HCT116 (cell line): ENCODE data around the gene FOXP1. TPM values are rescaled to one million over a fixed set of nuclear protein-coding genes. Genes with fewer than 3 reads are reported as not detected.

Source experiments
- ATAC-seq: fragments of 200-7000 bp; cut with Tn5 transposase; 2 replicates; pipeline ENCODE4 v1.9.1; 2020; ENCODE audit warnings: mild to moderate bottlenecking, moderate library complexity
- BruUV-seq: library from RNA; stranded (reverse); fragments of 400-500 nt; replicated peaks from 2 replicates; lab custom pipeline; 2021; lab: Mats Ljungman, UMichigan
- CTCF ChIA-PET: fragments of 300-600 bp; sonication (Branson Sonifier 250); formaldehyde crosslinking; loops from one replicate; lab custom pipeline; 2021; ENCODE audit warnings: antibody characterized with exemption; lab: Charles Lee
- POLR2A ChIA-PET: fragments of 300-600, 350-600 bp; sonication (Branson Sonifier 250); formaldehyde crosslinking; loops from one replicate; lab custom pipeline; 2021; ENCODE audit warnings: antibody characterized with exemption; lab: Charles Lee
- RAD21 ChIA-PET, 2 experiments: fragments of 300-600 bp; sonication (Branson Sonifier 250); formaldehyde crosslinking; loops; one replicate each; lab custom pipeline; 2023; ENCODE audit warnings: low total read pairs in 2 of 2; ENCODE audit not compliant: uncharacterized antibody in 2 of 2, unreplicated experiment in 2 of 2, low non-redundant PET in 1 of 2; lab: Charles Lee
- DNase-seq: peaks from one replicate; pipeline ENCODE4 v3.0.0-alpha.2; 2010; ENCODE audit warnings: low read depth, low spot score
- H2AFZ ChIP-seq: fragments of 200-600 bp; shearing (Covaris generic), sonication (generic); 2 replicates; pipeline ENCODE4 v1.6.1; 2017; ENCODE audit warnings: low read depth, mixed run types, mixed read lengths, antibody characterized with exemption, low read length; ENCODE audit not compliant: poor library complexity, severe bottlenecking
- H3K27ac ChIP-seq: 2 replicates; pipeline ENCODE4 v1.5.1; 2012; ENCODE audit warnings: low read depth, low read length
- H3K27me3 ChIP-seq: fragments of 200-600 bp; sonication (generic); 2 replicates; pipeline ENCODE4 v1.6.1; 2016; ENCODE audit warnings: mixed run types, low read length, mixed read lengths; ENCODE audit not compliant: insufficient read depth
- H3K36me3 ChIP-seq, 2 experiments: fragments of 200-500 bp in 1 of 2; fragments of 200-600 bp in 1 of 2; sonication (Bioruptor generic) in 1 of 2; sonication (generic) in 1 of 2; 2 replicates each; pipeline versions ENCODE4 v1.5.1 to v1.6.1; 2014 to 2016; ENCODE audit warnings: low read length in 2 of 2, inconsistent platforms in 1 of 2, mixed read lengths in 1 of 2, mixed run types in 1 of 2; ENCODE audit not compliant: insufficient read depth in 2 of 2, control insufficient read depth in 1 of 2
- H3K4me1 ChIP-seq, 2 experiments: fragments of 200-600 bp in 1 of 2; sonication (generic) in 1 of 2; 2 replicates each; pipeline versions ENCODE4 v1.5.1 to v1.6.1; 2012 to 2017; ENCODE audit warnings: low read length in 2 of 2, inconsistent platforms in 1 of 2, mild to moderate bottlenecking in 1 of 2, mixed read lengths in 1 of 2, mixed run types in 1 of 2, moderate library complexity in 1 of 2; ENCODE audit not compliant: insufficient read depth in 2 of 2, control insufficient read depth in 1 of 2
- H3K4me2 ChIP-seq: fragments of 200-600 bp; sonication (generic); 2 replicates; pipeline ENCODE4 v1.6.1; 2017; ENCODE audit warnings: mixed run types, low read length, mixed read lengths
- H3K4me3 ChIP-seq, 2 experiments: fragments of 200-600 bp in 1 of 2; sonication (generic) in 1 of 2; replicated peaks in 1 of 2; 2 replicates each; pipeline ENCODE4 v1.5.1; 2011 to 2016; ENCODE audit warnings: low read length in 2 of 2, control low read depth in 1 of 2, low read depth in 1 of 2, mild to moderate bottlenecking in 1 of 2, mixed read lengths in 1 of 2, mixed run types in 1 of 2
- H3K79me2 ChIP-seq: fragments of 200-600 bp; sonication (generic); 2 replicates; pipeline ENCODE4 v1.6.1; 2017; ENCODE audit warnings: mild to moderate bottlenecking, mixed run types, low read length, moderate library complexity, mixed read lengths; ENCODE audit not compliant: insufficient read depth
- H3K9ac ChIP-seq: fragments of 200-600 bp; sonication (generic); 2 replicates; pipeline ENCODE4 v1.6.1; 2016; ENCODE audit warnings: low read length, mixed read lengths
- H3K9me2 ChIP-seq: fragments of 200-600 bp; sonication (generic), shearing (Covaris generic); 2 replicates; pipeline ENCODE4 v1.6.1; 2017; ENCODE audit warnings: mixed run types, mild to moderate bottlenecking, moderate library complexity; ENCODE audit not compliant: insufficient read depth
- H3K9me3 ChIP-seq, 2 experiments: fragments of 200-500 bp in 1 of 2; fragments of 200-600 bp in 1 of 2; sonication (Bioruptor generic) in 1 of 2; sonication (generic) in 1 of 2; 2 replicates each; pipeline ENCODE4 v1.6.1; 2014 to 2017; ENCODE audit warnings: low read length in 2 of 2, mixed read lengths in 2 of 2, inconsistent platforms in 1 of 2, low read depth in 1 of 2, mild to moderate bottlenecking in 1 of 2, mixed run types in 1 of 2, moderate library complexity in 1 of 2; ENCODE audit not compliant: control insufficient read depth in 1 of 2, insufficient read depth in 1 of 2
- H4K20me1 ChIP-seq: fragments of 200-600 bp; sonication (generic), shearing (Covaris generic); 2 replicates; pipeline ENCODE4 v1.6.1; 2017; ENCODE audit warnings: mixed run types, mild to moderate bottlenecking, moderate library complexity; ENCODE audit not compliant: insufficient read depth
- CEBPB ChIP-seq: IDR thresholded peaks from 2 replicates; pipeline ENCODE4 v1.6.1; 2012; ENCODE audit warnings: low read depth
- CTCF ChIP-seq, 3 experiments: fragments of 200-600 bp in 1 of 3; sonication (generic) in 1 of 3; IDR thresholded peaks in 2 of 3; conservative IDR thresholded peaks in 1 of 3; 2 replicates each; pipeline ENCODE4 v1.5.1; 2012 to 2017; ENCODE audit warnings: low read depth in 2 of 3, low read length in 2 of 3, antibody characterized with exemption in 1 of 3, borderline replicate concordance in 1 of 3, control low read depth in 1 of 3, mild to moderate bottlenecking in 1 of 3, mixed read lengths in 1 of 3, mixed run types in 1 of 3, moderate library complexity in 1 of 3; ENCODE audit not compliant: insufficient read depth in 1 of 3
- ELF1 ChIP-seq: IDR thresholded peaks from 2 replicates; pipeline ENCODE4 v1.6.1; 2012; ENCODE audit warnings: low read depth, borderline replicate concordance
- EZH2 ChIP-seq: fragments of 200-600 bp; sonication (generic); IDR thresholded peaks from 2 replicates; pipeline ENCODE4 v1.6.1; 2017; ENCODE audit warnings: antibody characterized with exemption, mixed run types
- EZH2phosphoT487 ChIP-seq: fragments of 200-600 bp; IDR thresholded peaks from 2 replicates; pipeline ENCODE4 v1.6.1; 2018; ENCODE audit warnings: antibody characterized with exemption, borderline replicate concordance
- FOSL1 ChIP-seq: IDR thresholded peaks from 2 replicates; pipeline ENCODE4 v1.6.1; 2012; ENCODE audit warnings: low read depth
- JUND ChIP-seq: IDR thresholded peaks from 2 replicates; pipeline ENCODE4 v1.6.1; 2012
- MAX ChIP-seq: IDR thresholded peaks from 2 replicates; pipeline ENCODE4 v1.6.1; 2012
- POLR2A ChIP-seq: IDR thresholded peaks from 2 replicates; pipeline ENCODE4 v1.7.0; 2011; ENCODE audit warnings: borderline replicate concordance; ENCODE audit not compliant: insufficient read depth, insufficient read length; ENCODE audit errors: extremely low read depth
- RAD21 ChIP-seq: IDR thresholded peaks from 2 replicates; pipeline ENCODE4 v1.6.1; 2012; ENCODE audit warnings: low read depth, mild to moderate bottlenecking
- SIN3A ChIP-seq: IDR thresholded peaks from 2 replicates; pipeline ENCODE4 v1.6.1; 2012; ENCODE audit warnings: low read depth
- SP1 ChIP-seq: IDR thresholded peaks from 2 replicates; pipeline ENCODE4 v1.6.1; 2012; ENCODE audit warnings: low read depth
- TCF7L2 ChIP-seq: IDR thresholded peaks from 2 replicates; pipeline ENCODE4 v1.7.0; 2011; ENCODE audit warnings: borderline replicate concordance, inconsistent platforms; ENCODE audit not compliant: insufficient read depth, insufficient read length; ENCODE audit errors: extremely low read depth
- YY1 ChIP-seq: IDR thresholded peaks from 2 replicates; pipeline ENCODE4 v1.6.1; 2011; ENCODE audit warnings: low read length, low read depth, moderate library complexity, mild to moderate bottlenecking; ENCODE audit not compliant: insufficient replicate concordance; ENCODE audit errors: extremely low read depth
- ZBTB33 ChIP-seq: IDR thresholded peaks from 2 replicates; pipeline ENCODE4 v1.6.1; 2011; ENCODE audit warnings: mild to moderate bottlenecking, low read length, moderate library complexity; ENCODE audit not compliant: insufficient replicate concordance; ENCODE audit errors: extremely low read depth
- ZFX ChIP-seq: fragments of 450-650 bp; IDR thresholded peaks from 2 replicates; pipeline ENCODE4 v1.6.1; 2017
- ZNF274 ChIP-seq: fragments of 200-500 bp; sonication (Bioruptor generic); IDR thresholded peaks from 2 replicates; pipeline ENCODE4 v1.6.1; 2014; ENCODE audit warnings: mild to moderate bottlenecking, low read depth, low read length, inconsistent platforms
- intact Hi-C: fragments of 100-400 bp; cut with micrococcal nuclease; formaldehyde crosslinking; loops from 2 replicates; pipeline ENCODE4 v1.10.0; 2022
- total RNA-seq: library from RNA; stranded (reverse); gene quantifications from one replicate; pipeline ENCODE4 v1.2.1, GENCODE V29; 2021; ENCODE audit not compliant: unreplicated experiment

Gene FOXP1
- total RNA-seq, 1 experiment from 2014 or later: 11.4 TPM

- TF ChIP-seq ZBTB33: no peak
- TF ChIP-seq CEBPB: no peak
- no peak for TF ChIP-seq JUND
Observed at GRCh38 chr3:71094658-71095209, 488.8 kb downstream of the FOXP1 start (continued).

GRCh38 chr3:71092665-71093064 lies 490.9 kb downstream of the FOXP1 start:
- TF ChIP-seq MAX (no peak), ZFX (no peak), CEBPB (no peak), RAD21 (no peak), EZH2 (no peak), POLR2A (no peak), TCF7L2 (no peak), JUND (no peak), YY1 (no peak), ELF1 (no peak), SP1 (no peak), SIN3A (no peak), FOSL1 (no peak), ZNF274 (no peak), CTCF (IDR thresholded peaks at IDR 0.05 in 2 of 3, conservative IDR thresholded peaks at IDR 0.05 in 1 of 3; ENCODE audit: borderline replicate concordance in 1 of 3, insufficient read depth in 1 of 3, low read depth in 2 of 3, low read length in 2 of 3) (no peak), EZH2phosphoT487 (no peak)
- Histone ChIP-seq H3K4me3 (no peak overlapping the region), H4K20me1 (no peaks in the 10 kb centered on the region), H3K36me3 (no peaks in the 10 kb centered on the region), H3K4me1 (no peaks in the 10 kb centered on the region), H3K9me3 (peaks cover 0 to 3% of the 10 kb centered on the region in 2 experiments; a peak in 2 of 4 replicates), H3K79me2 (no peaks in the 10 kb centered on the region), H3K9ac (no peak overlapping the region), H3K27ac (no peak overlapping the region), H3K4me2 (no peak overlapping the region), H3K27me3 (no peaks in the 10 kb centered on the region), H3K9me2 (no peaks in the 10 kb centered on the region), H2AFZ (no peak overlapping the region)
- POLR2A ChIA-PET: no interaction called here
- no TSS peak for BruUV-seq
- CTCF ChIA-PET: no interaction called here
- DNase-seq (no peak), ATAC-seq (no peak)
- intact Hi-C loops: no loop called here
- RAD21 ChIA-PET: no interaction called here
